ENCODE data around the gene ARL15.

- TF ChIP-seq EZH2phosphoT487 (IDR thresholded peaks at IDR 0.05; ENCODE audit: insufficient read depth, low read depth) (no peak), EZH2 (IDR thresholded peaks at IDR 0.05; ENCODE audit: insufficient read depth, poor library complexity, severe bottlenecking) (no peak)
Measured at GRCh38 chr5:54337523-54337922, 27.1 kb upstream of the ARL15 start.
